Measurements from ENCODE around the gene DYRK3.

- TF ChIP-seq PHF8 (conservative IDR thresholded peaks at IDR 0.05; ENCODE audit: low read depth, low read length): no peak
- TF ChIP-seq TCF12 (IDR thresholded peaks at IDR 0.05; ENCODE audit: low read depth, low read length): no peak
- TF ChIP-seq CTCF (IDR thresholded peaks at IDR 0.05; ENCODE audit: control extremely low read depth in 1 of 3, insufficient read depth in 1 of 3, low read depth in 1 of 3, low read length in 3 of 3): no peak
- no peak for TF ChIP-seq CREB1 (IDR thresholded peaks at IDR 0.05)
- TF ChIP-seq CEBPB (IDR thresholded peaks at IDR 0.05; ENCODE audit: low read depth, low read length): no peak
- no peak for TF ChIP-seq CBX8 (IDR thresholded peaks at IDR 0.05; ENCODE audit: borderline replicate concordance, low read depth, low read length)
- no peak for TF ChIP-seq ATF2 (IDR thresholded peaks at IDR 0.05; ENCODE audit: low read length)
- no peak for TF ChIP-seq TAF1 (IDR thresholded peaks at IDR 0.05; ENCODE audit: low read depth, low read length)
- TF ChIP-seq TAF7 (optimal IDR thresholded peaks at IDR 0.05; ENCODE audit: borderline replicate concordance, low read depth, low read length): no peak
- no peak for TF ChIP-seq POLR2AphosphoS5 (IDR thresholded peaks at IDR 0.05; ENCODE audit: low read depth, low read length)
- TF ChIP-seq SUZ12 (IDR thresholded peaks at IDR 0.05; ENCODE audit: low read length): no peak
- no peak for TF ChIP-seq ATF3 (IDR thresholded peaks at IDR 0.05; ENCODE audit: insufficient read depth, low read depth, low read length)
- no peak for TF ChIP-seq SIN3A (conservative IDR thresholded peaks at IDR 0.05 in 1 of 2, IDR thresholded peaks at IDR 0.05 in 1 of 2; ENCODE audit: low read depth in 1 of 2, low read length in 2 of 2)
- TF ChIP-seq SP2 (IDR thresholded peaks at IDR 0.05; ENCODE audit: low read length): no peak
These were observed 60.4 kb downstream of the DYRK3 start for GRCh38 chr1:206695733-206696132.

All from H1 (cell line).